HepG2 (cell line): Measurements from ENCODE around the gene PODXL2. TPM values are rescaled to one million over a fixed set of nuclear protein-coding genes. Genes with fewer than 3 reads are reported as not detected.

ENCODE experiments used
- ATAC-seq: fragments of 200-7000 bp; cut with Tn5 transposase; 3 replicates; pipeline ENCODE4 v1.9.1; 2020; ENCODE audit warnings: mild to moderate bottlenecking, moderate library complexity
- BruUV-seq: library from RNA; stranded (reverse); fragments of 400-500 nt; replicated peaks from 2 replicates; lab custom pipeline; 2021; lab: Mats Ljungman, UMichigan
- CTCF ChIA-PET: fragments of 300-600 bp; formaldehyde crosslinking; extraction: SDS; loops from one replicate; lab custom pipeline; 2021; ENCODE audit warnings: low total read pairs, inconsistent platforms, low intra/inter-chr PET ratio; lab: Yijun Ruan, JAX
- POLR2A ChIA-PET: fragments of 350-600 bp; sonication (Branson Sonifier 250); formaldehyde crosslinking; loops from one replicate; lab custom pipeline; 2020; ENCODE audit warnings: antibody characterized with exemption, inconsistent platforms; lab: Yijun Ruan, JAX
- DNase-seq: peaks from one replicate; pipeline ENCODE4 v3.0.0-alpha.2; 2015; ENCODE audit warnings: low spot score
- FAIRE-seq: peaks from 3 replicates; lab custom pipeline; 2011; peaks lifted over from hg19 to GRCh38; lab: Jason Lieb, UNC
- H2AFZ ChIP-seq: one replicate; pipeline ENCODE4 v1.6.1; 2011; ENCODE audit warnings: low read length, inconsistent platforms
- H3K27ac ChIP-seq: fragments of 300-600 bp; 3 replicates; pipeline ENCODE4 v1.8.0; 2011; ENCODE audit warnings: mixed run types, mild to moderate bottlenecking, mixed read lengths, low read length, inconsistent platforms; ENCODE audit not compliant: insufficient read depth; ENCODE audit errors: extremely low read length
- H3K27me3 ChIP-seq, 2 experiments: fragments of 200-600 bp in 1 of 2; 2 replicates in 1 of 2; 3 replicates in 1 of 2; pipeline versions ENCODE4 v1.6.0 to v1.8.0; 2011; ENCODE audit warnings: low read length in 2 of 2, mild to moderate bottlenecking in 2 of 2, moderate library complexity in 2 of 2, inconsistent platforms in 1 of 2; ENCODE audit not compliant: insufficient read depth in 2 of 2, control insufficient read depth in 1 of 2
- H3K36me3 ChIP-seq, 2 experiments: fragments of 200-600 bp in 1 of 2; replicated peaks in 1 of 2; 2 replicates in 1 of 2; 3 replicates in 1 of 2; pipeline versions ENCODE4 v1.5.1 to v1.8.0; 2011; ENCODE audit warnings: low read length in 2 of 2, inconsistent platforms in 1 of 2; ENCODE audit not compliant: insufficient read depth in 2 of 2, control insufficient read depth in 1 of 2
- H3K4me1 ChIP-seq: 2 replicates; pipeline ENCODE4 v1.5.1; 2012; ENCODE audit warnings: low read length, inconsistent platforms; ENCODE audit not compliant: insufficient read depth
- H3K4me2 ChIP-seq: 2 replicates; pipeline ENCODE4 v1.6.0; 2011; ENCODE audit warnings: low read depth, low read length, inconsistent platforms
- H3K4me3 ChIP-seq, 3 experiments: fragments of 200-600 bp in 1 of 3; sonication (generic), shearing (Covaris generic) in 1 of 3; replicated peaks in 1 of 3; 2 replicates each; pipeline ENCODE4 v1.5.1; 2011 to 2016; ENCODE audit warnings: low read length in 3 of 3, inconsistent platforms in 2 of 3, low read depth in 2 of 3, mild to moderate bottlenecking in 2 of 3, control low read depth in 1 of 3, mixed read lengths in 1 of 3; ENCODE audit not compliant: insufficient read depth in 1 of 3
- H3K79me2 ChIP-seq: one replicate; pipeline ENCODE4 v1.6.1; 2011; ENCODE audit warnings: low read length, inconsistent platforms; ENCODE audit not compliant: insufficient read depth
- H3K9ac ChIP-seq: 2 replicates; pipeline ENCODE4 v1.6.0; 2011; ENCODE audit warnings: mild to moderate bottlenecking, low read depth, low read length, inconsistent platforms; ENCODE audit not compliant: insufficient read depth
- H3K9me3 ChIP-seq: 2 replicates; pipeline ENCODE4 v1.5.1; 2012; ENCODE audit warnings: mild to moderate bottlenecking, low read length
- H4K20me1 ChIP-seq: 2 replicates; pipeline ENCODE4 v1.6.0; 2011; ENCODE audit warnings: inconsistent platforms, mild to moderate bottlenecking, low read length, moderate library complexity; ENCODE audit not compliant: insufficient read depth
- DNMT3B ChIP-seq: conservative IDR thresholded peaks from 2 replicates; pipeline ENCODE4 v1.6.1; 2016; ENCODE audit warnings: missing biosample characterization, control low read depth
- IRF1 ChIP-seq: sonication (generic); formaldehyde crosslinking; IDR thresholded peaks from 2 replicates; pipeline ENCODE4 v1.4.0; 2020; ENCODE audit warnings: low read depth, mild to moderate bottlenecking, missing genetic modification reagents
- MAFK ChIP-seq, 2 experiments: IDR thresholded peaks in 1 of 2; conservative IDR thresholded peaks in 1 of 2; 2 replicates each; pipeline ENCODE4 v1.6.1; 2011; ENCODE audit warnings: improper control_type of control experiment in 2 of 2, low read length in 2 of 2
- NFE2L2 ChIP-seq: fragments of 150-350 bp; IDR thresholded peaks from 2 replicates; pipeline ENCODE4 v1.6.1; 2014; ENCODE audit warnings: low read length
- NFYC ChIP-seq: IDR thresholded peaks from 2 replicates; pipeline ENCODE4 v1.6.1; 2016; ENCODE audit warnings: missing genetic modification reagents, missing compliant biosample characterization
- SP5 ChIP-seq: IDR thresholded peaks from 2 replicates; pipeline ENCODE4 v1.6.1; 2016; ENCODE audit warnings: low read depth, borderline replicate concordance
- TOPORS ChIP-seq: sonication (generic); formaldehyde crosslinking; IDR thresholded peaks from 2 replicates; pipeline ENCODE4 v1.8.0; 2023; ENCODE audit warnings: mild to moderate bottlenecking, missing genetic modification reagents
- ZBTB7A ChIP-seq: sonication (generic); formaldehyde crosslinking; IDR thresholded peaks from 2 replicates; pipeline ENCODE4 v1.8.0; 2022; ENCODE audit warnings: mild to moderate bottlenecking, missing genetic modification reagents
- ZMAT5 ChIP-seq: sonication (generic); formaldehyde crosslinking; IDR thresholded peaks from 2 replicates; pipeline ENCODE4 v1.5.0; 2020; ENCODE audit warnings: mild to moderate bottlenecking, low read depth, missing genetic modification reagents, borderline replicate concordance
- ZNF451 ChIP-seq: sonication (generic); formaldehyde crosslinking; IDR thresholded peaks from 2 replicates; pipeline ENCODE4 v1.5.0; 2020; ENCODE audit warnings: mild to moderate bottlenecking, missing genetic modification reagents
- ZNF496 ChIP-seq: sonication (generic); formaldehyde crosslinking; IDR thresholded peaks from 2 replicates; pipeline ENCODE4 v1.8.1; 2023; ENCODE audit warnings: mild to moderate bottlenecking, moderate library complexity, missing genetic modification reagents; ENCODE audit not compliant: insufficient replicate concordance
- ZNF569 ChIP-seq: sonication (generic); formaldehyde crosslinking; IDR thresholded peaks from 2 replicates; pipeline ENCODE4 v1.5.0; 2020; ENCODE audit warnings: mild to moderate bottlenecking, missing genetic modification reagents, moderate library complexity, borderline replicate concordance
- ZSCAN31 ChIP-seq: sonication (generic); formaldehyde crosslinking; IDR thresholded peaks from 2 replicates; pipeline ENCODE4 v1.5.0; 2020; ENCODE audit warnings: low read depth, mild to moderate bottlenecking, missing genetic modification reagents
- WGBS: methylation state at CpG from one replicate; pipeline ENCODE4 v1.1.6; 2017; ENCODE audit warnings: low lambda C conversion rate; 5-methylcytosine and 5-hydroxymethylcytosine counted together
- in situ Hi-C: cut with HindIII; loops from 2 replicates; pipeline ENCODE4 v1.10.0; 2017; ENCODE audit warnings: low pct_unique_long_range_greater_than_20kb; ENCODE audit not compliant: extremely low pct_ligation_motif_present
- intact Hi-C: fragments of 100-400 bp; cut with micrococcal nuclease; formaldehyde crosslinking; loops from one replicate; pipeline ENCODE4 v1.10.0; 2022; ENCODE audit not compliant: unreplicated experiment
- polyA plus RNA-seq, 8 experiments: library from polyadenylated mRNA; depleted of rRNA in 3 of 8; stranded (reverse) in 7 of 8; unstranded in 1 of 8; fragments of >200 nt; fragmentation: Illumina TruSeq in 4 of 8; extraction: Trizol in 4 of 8; gene quantifications; 2 replicates each; pipeline versions ENCODE4 v1.2.1 to v1.2.3, GENCODE V29; 2011 to 2016; ENCODE audit warnings: low read depth in 4 of 8, missing spikeins in 1 of 8, mixed read lengths in 1 of 8; ENCODE audit not compliant: insufficient read depth in 1 of 8
- total RNA-seq, 5 experiments: library from RNA; depleted of rRNA; stranded (reverse); fragments of >200 nt; fragmentation: Illumina TruSeq; extraction: Trizol; gene quantifications; 2 replicates each; pipeline ENCODE4 v1.2.3, GENCODE V29; 2016; ENCODE audit warnings: low read depth in 1 of 5
- TF ChIP-seq, protein P1 (sequence below): sonication (generic); formaldehyde crosslinking; IDR thresholded peaks from 2 replicates; pipeline ENCODE4 v1.5.0; 2020; ENCODE audit warnings: mild to moderate bottlenecking, missing genetic modification reagents

PODXL2 gene
- total and polyA plus RNA-seq, 2 of the 13 experiments (the other 11 are each of a cell fraction or from before 2014, with no cell fraction given): 20.4 to 25.1 TPM

DNA sequence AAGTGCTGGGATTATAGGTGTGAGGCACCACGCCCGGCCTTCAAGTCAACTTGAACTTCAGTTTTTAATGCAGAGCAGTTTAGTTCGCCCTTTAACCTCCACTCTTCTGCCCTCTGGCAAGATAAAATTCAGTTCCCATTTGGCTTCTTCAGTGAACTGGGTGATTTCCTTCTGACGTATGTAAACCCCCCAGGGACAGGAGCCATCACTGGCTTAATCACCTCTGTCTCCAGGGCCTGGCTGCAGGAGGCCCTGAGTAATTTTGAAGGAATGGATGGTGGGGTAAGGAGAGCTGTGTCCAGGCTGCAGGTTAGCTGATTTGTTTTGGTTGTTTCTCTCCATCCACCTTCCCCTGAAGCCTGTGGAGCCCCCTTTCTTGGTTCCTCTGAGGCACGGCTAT, 18.9 kb upstream of the PODXL2 start:
- Histone ChIP-seq H3K4me1 (peaks cover 6% of the 10 kb centered on the region; the same call in 1 of the 2 replicates), H2AFZ (no peak overlapping the region), H3K4me2 (no peak overlapping the region), H3K27ac (no peak overlapping the region), H3K4me3 (no peak overlapping the region), H4K20me1 (no peaks in the 10 kb centered on the region), H3K27me3 (no peaks in the 10 kb centered on the region), H3K79me2 (peaks cover 2% of the 10 kb centered on the region), H3K36me3 (peaks cover 36 to 90% of the 10 kb centered on the region in 2 experiments), H3K9me3 (no peaks in the 10 kb centered on the region), H3K9ac (no peak overlapping the region)
- TF ChIP-seq MAFK (conservative IDR thresholded peaks at IDR 0.05 in 1 of 2, IDR thresholded peaks at IDR 0.05 in 1 of 2; ENCODE audit: low read length in 2 of 2) (no peak), ZNF451 (CRISPR knock-in tag) (no peak), NFYC (CRISPR knock-in tag) (no peak), ZNF496 (no peak), ZMAT5 (CRISPR knock-in tag) (no peak), IRF1 (CRISPR knock-in tag) (no peak), TOPORS (CRISPR knock-in tag) (no peak), SP5 (no peak), ZSCAN31 (CRISPR knock-in tag) (no peak), DNMT3B (no peak), ZBTB7A (CRISPR knock-in tag) (no peak), NFE2L2 (no peak), ZNF569 (CRISPR knock-in tag) (no peak)
- TF ChIP-seq, protein P1, sequence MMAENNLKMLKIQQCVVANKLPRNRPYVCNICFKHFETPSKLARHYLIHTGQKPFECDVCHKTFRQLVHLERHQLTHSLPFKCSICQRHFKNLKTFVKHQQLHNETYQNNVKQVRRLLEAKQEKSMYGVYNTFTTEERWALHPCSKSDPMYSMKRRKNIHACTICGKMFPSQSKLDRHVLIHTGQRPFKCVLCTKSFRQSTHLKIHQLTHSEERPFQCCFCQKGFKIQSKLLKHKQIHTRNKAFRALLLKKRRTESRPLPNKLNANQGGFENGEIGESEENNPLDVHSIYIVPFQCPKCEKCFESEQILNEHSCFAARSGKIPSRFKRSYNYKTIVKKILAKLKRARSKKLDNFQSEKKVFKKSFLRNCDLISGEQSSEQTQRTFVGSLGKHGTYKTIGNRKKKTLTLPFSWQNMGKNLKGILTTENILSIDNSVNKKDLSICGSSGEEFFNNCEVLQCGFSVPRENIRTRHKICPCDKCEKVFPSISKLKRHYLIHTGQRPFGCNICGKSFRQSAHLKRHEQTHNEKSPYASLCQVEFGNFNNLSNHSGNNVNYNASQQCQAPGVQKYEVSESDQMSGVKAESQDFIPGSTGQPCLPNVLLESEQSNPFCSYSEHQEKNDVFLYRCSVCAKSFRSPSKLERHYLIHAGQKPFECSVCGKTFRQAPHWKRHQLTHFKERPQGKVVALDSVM (CRISPR knock-in tag): no peak
- DNase-seq (no peak), FAIRE-seq (no peak), ATAC-seq (no peak)
- CTCF ChIA-PET: no interaction called here
- intact Hi-C loops: no loop called here
- WGBS: 93% methylated on average over 5 of the region's 5 CpGs
- POLR2A ChIA-PET: interaction anchor here (0.6 kb wide), 1 partner anchor 13 kb away, joined by 3 read pairs; no protein-coding TSS in a partner anchor
- in situ Hi-C loops: no loop called here
- no TSS peak for BruUV-seq
